HG02623 (cell line): ENCODE data around the gene CYP26A1.

ENCODE experiments used
- ATAC-seq: cut with Tn5 transposase; IDR thresholded peaks from one replicate; pipeline ENCODE4 v1.9.1; 2021; ENCODE audit warnings: moderate library complexity; ENCODE audit not compliant: unreplicated experiment

Gene CYP26A1

GRCh38 chr10:93115661-93116383 is 42.1 kb downstream of the CYP26A1 start:
- ATAC-seq: no peak

- ATAC-seq: no peak
These were observed 47.6 kb downstream of the CYP26A1 start for GRCh38 chr10:93121311-93121710.

- no peak for ATAC-seq
These were observed 50.1 kb downstream of the CYP26A1 start for GRCh38 chr10:93123766-93124165.

GRCh38 chr10:93124580-93125318 is 51.1 kb downstream of the CYP26A1 start:
- ATAC-seq: peak; percentile 68

- no peak for ATAC-seq
These were observed 52.3 kb downstream of the CYP26A1 start for GRCh38 chr10:93125966-93126365.

GRCh38 chr10:93126483-93127052 is 52.9 kb downstream of the CYP26A1 start:
- ATAC-seq: no peak
